Keratinocyte (primary cell): ENCODE results near the gene WFS1. TPM values are rescaled to one million over a fixed set of nuclear protein-coding genes. Genes with fewer than 3 reads are reported as not detected.
A peak's percentile ranks its signal among the peaks of the same experiment; 100 is the strongest.

Source experiments
- DNase-seq: peaks from one replicate; pipeline ENCODE4 v3.0.0-alpha.2; 2011; ENCODE audit warnings: low read depth, missing footprints, low spot score
- FAIRE-seq: peaks from 2 replicates; lab custom pipeline; 2011; peaks lifted over from hg19 to GRCh38; lab: Jason Lieb, UNC
- H2AFZ ChIP-seq: 2 replicates; pipeline ENCODE4 v1.6.0; 2012; ENCODE audit warnings: low read length, control low read depth, inconsistent platforms; ENCODE audit not compliant: control insufficient read depth
- H3K27ac ChIP-seq: 2 replicates; pipeline ENCODE4 v1.5.1; 2011; ENCODE audit warnings: low read length; ENCODE audit not compliant: control insufficient read depth, insufficient read depth
- H3K27me3 ChIP-seq: 3 replicates; pipeline ENCODE4 v1.6.0; 2011; ENCODE audit warnings: low read length; ENCODE audit not compliant: control insufficient read depth, insufficient read depth; ENCODE audit errors: extremely low read depth
- H3K36me3 ChIP-seq, 2 experiments: 2 replicates in 1 of 2; 3 replicates in 1 of 2; pipeline ENCODE4 v1.5.1; 2011; ENCODE audit warnings: low read length in 2 of 2, mild to moderate bottlenecking in 1 of 2; ENCODE audit not compliant: control insufficient read depth in 2 of 2, insufficient read depth in 2 of 2; ENCODE audit errors: extremely low read depth in 1 of 2
- H3K4me1 ChIP-seq: 3 replicates; pipeline ENCODE4 v1.5.1; 2011; ENCODE audit warnings: low read length; ENCODE audit not compliant: control insufficient read depth, insufficient read depth; ENCODE audit errors: extremely low read depth
- H3K4me2 ChIP-seq: 3 replicates; pipeline ENCODE4 v1.6.0; 2011; ENCODE audit warnings: low read depth, low read length; ENCODE audit not compliant: control insufficient read depth, insufficient read depth; ENCODE audit errors: extremely low read depth
- H3K4me3 ChIP-seq, 3 experiments: fragments of 200-600 bp in 1 of 3; sonication (generic) in 1 of 3; 2 replicates in 2 of 3; 3 replicates in 1 of 3; pipeline ENCODE4 v1.5.1; 2011 to 2016; ENCODE audit warnings: low read length in 3 of 3, mild to moderate bottlenecking in 3 of 3, control low read depth in 2 of 3, inconsistent platforms in 1 of 3, low read depth in 1 of 3, mixed read lengths in 1 of 3, mixed run types in 1 of 3, moderate library complexity in 1 of 3; ENCODE audit not compliant: control insufficient read depth in 2 of 3, insufficient read depth in 2 of 3; ENCODE audit errors: extremely low read depth in 1 of 3
- H3K79me2 ChIP-seq: 2 replicates; pipeline ENCODE4 v1.6.0; 2012; ENCODE audit warnings: low read length; ENCODE audit not compliant: control insufficient read depth, insufficient read depth
- H3K9ac ChIP-seq: 3 replicates; pipeline ENCODE4 v1.6.0; 2011; ENCODE audit warnings: low read length; ENCODE audit not compliant: control insufficient read depth, insufficient read depth; ENCODE audit errors: extremely low read depth
- H3K9me1 ChIP-seq: 3 replicates; pipeline ENCODE4 v1.6.0; 2011; ENCODE audit warnings: low read length; ENCODE audit not compliant: control insufficient read depth, insufficient read depth; ENCODE audit errors: extremely low read depth
- H3K9me3 ChIP-seq: 2 replicates; pipeline ENCODE4 v1.5.1; 2012; ENCODE audit warnings: low read depth, low read length; ENCODE audit not compliant: control insufficient read depth
- H4K20me1 ChIP-seq: 3 replicates; pipeline ENCODE4 v1.6.0; 2011; ENCODE audit warnings: low read length; ENCODE audit not compliant: control insufficient read depth, insufficient read depth; ENCODE audit errors: extremely low read depth
- EZH2 ChIP-seq: IDR thresholded peaks from one replicate; pipeline ENCODE4 v1.6.1; 2012; ENCODE audit warnings: inconsistent platforms, mild to moderate bottlenecking, low read length, moderate library complexity
- dilution Hi-C: fragments of 300-500 bp; cut with MboI; formaldehyde crosslinking; loops from one replicate; pipeline ENCODE4 v1.7.0; 2020; ENCODE audit warnings: low sequenced_read_pairs; ENCODE audit not compliant: extremely low pct_ligation_motif_present
- polyA plus RNA-seq, 5 experiments: library from polyadenylated mRNA; depleted of rRNA in 3 of 5; stranded (reverse) in 3 of 5; stranded (forward) in 1 of 5; unstranded in 1 of 5; fragments of >200 nt; gene quantifications; 1 replicate in 1 of 5; 2 replicates in 3 of 5; 3 replicates in 1 of 5; pipeline versions ENCODE4 v1.2.1 to v1.2.3, GENCODE V29; 2011 to 2012; ENCODE audit warnings: missing spikeins in 2 of 5, low read depth in 1 of 5, low replicate concordance in 1 of 5
- TF ChIP-seq, protein P1 (sequence below), 3 experiments: IDR thresholded peaks in 1 of 3; conservative IDR thresholded peaks in 1 of 3; optimal IDR thresholded peaks in 1 of 3; 2 replicates in 2 of 3; 3 replicates in 1 of 3; pipeline versions ENCODE3 to v1.5.1; 2011; ENCODE audit warnings: low read length in 3 of 3, mild to moderate bottlenecking in 3 of 3, moderate library complexity in 2 of 3, control low read depth in 1 of 3, inconsistent platforms in 1 of 3; ENCODE audit not compliant: insufficient read depth in 2 of 3; ENCODE audit errors: extremely low read depth in 1 of 3

Gene WFS1
- polyA plus RNA-seq, 1 donor (not counting 4 experiments of a cell fraction or from before 2014, with no cell fraction given): 7.0 TPM

DNA sequence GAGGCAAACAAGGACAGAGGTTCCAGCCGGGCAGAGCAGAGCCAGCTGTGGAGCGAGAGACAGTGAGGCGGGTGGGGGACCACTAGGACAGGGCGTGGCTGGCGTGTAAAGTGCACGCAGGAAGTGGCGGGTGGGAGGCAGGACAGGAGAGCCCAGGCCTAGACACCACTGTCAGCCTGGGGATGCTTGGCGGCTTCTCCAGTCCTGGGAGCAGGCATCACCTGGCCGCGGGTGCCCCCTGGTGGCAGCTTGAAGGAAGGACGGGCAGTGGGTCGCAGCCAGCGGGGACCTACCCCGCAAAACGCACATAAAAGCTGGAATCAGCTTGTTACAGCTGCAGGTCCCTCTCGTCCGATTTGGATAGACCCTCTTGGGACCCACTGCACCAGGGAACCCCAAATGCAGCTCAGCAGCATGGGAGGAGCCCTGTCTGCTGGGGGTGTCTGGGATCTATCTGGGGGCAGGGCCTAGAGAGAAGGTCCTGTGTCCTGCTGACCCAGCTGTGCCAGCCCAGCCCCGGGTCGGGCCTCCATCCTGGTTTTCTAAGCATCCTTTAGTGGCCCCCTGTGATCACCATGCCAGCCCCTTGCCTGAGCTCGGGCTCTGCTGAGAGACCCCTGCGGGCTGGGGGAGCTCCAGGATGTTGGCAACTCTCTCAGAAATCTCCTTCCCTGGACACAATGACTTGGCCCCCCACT, 57.7 kb downstream of the WFS1 start:
- H3K4me1 ChIP-seq: peaks cover 12% of the 10 kb centered on the region
- H3K27ac ChIP-seq: no peak overlapping the region
- dilution Hi-C loops: no loop called here
- DNase-seq (peak; percentile 9), FAIRE-seq (peak; percentile 53)
- H3K4me2 ChIP-seq: no peak overlapping the region
- no peaks in the 10 kb centered on the region for H3K9me1 ChIP-seq
- H3K79me2 ChIP-seq: no peaks in the 10 kb centered on the region
- H4K20me1 ChIP-seq: no peaks in the 10 kb centered on the region
- no peak overlapping the region for H2AFZ ChIP-seq
- H3K27me3 ChIP-seq: no peaks in the 10 kb centered on the region
- peaks cover 0 to 1% of the 10 kb centered on the region in 2 experiments for H3K36me3 ChIP-seq
- no peaks in the 10 kb centered on the region for H3K9me3 ChIP-seq
- TF ChIP-seq, protein P1, sequence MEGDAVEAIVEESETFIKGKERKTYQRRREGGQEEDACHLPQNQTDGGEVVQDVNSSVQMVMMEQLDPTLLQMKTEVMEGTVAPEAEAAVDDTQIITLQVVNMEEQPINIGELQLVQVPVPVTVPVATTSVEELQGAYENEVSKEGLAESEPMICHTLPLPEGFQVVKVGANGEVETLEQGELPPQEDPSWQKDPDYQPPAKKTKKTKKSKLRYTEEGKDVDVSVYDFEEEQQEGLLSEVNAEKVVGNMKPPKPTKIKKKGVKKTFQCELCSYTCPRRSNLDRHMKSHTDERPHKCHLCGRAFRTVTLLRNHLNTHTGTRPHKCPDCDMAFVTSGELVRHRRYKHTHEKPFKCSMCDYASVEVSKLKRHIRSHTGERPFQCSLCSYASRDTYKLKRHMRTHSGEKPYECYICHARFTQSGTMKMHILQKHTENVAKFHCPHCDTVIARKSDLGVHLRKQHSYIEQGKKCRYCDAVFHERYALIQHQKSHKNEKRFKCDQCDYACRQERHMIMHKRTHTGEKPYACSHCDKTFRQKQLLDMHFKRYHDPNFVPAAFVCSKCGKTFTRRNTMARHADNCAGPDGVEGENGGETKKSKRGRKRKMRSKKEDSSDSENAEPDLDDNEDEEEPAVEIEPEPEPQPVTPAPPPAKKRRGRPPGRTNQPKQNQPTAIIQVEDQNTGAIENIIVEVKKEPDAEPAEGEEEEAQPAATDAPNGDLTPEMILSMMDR (optimal IDR thresholded peaks at IDR 0.05 in 1 of 3, IDR thresholded peaks at IDR 0.05 in 1 of 3, conservative IDR thresholded peaks at IDR 0.05 in 1 of 3; ENCODE audit: extremely low read depth in 1 of 3, insufficient read depth in 2 of 3, low read length in 3 of 3): peak in 2 of 3 experiments; percentile 81 to 95
- TF ChIP-seq EZH2: no peak
- H3K4me3 ChIP-seq: no peak overlapping the region
- H3K9ac ChIP-seq: no peak overlapping the region

GRCh38 chr4:6328526-6328925, 58.9 kb downstream of the WFS1 start:
- H3K79me2 ChIP-seq: no peaks in the 10 kb centered on the region
- no peaks in the 10 kb centered on the region for H3K9me1 ChIP-seq
- H4K20me1 ChIP-seq: no peaks in the 10 kb centered on the region
- H2AFZ ChIP-seq: no peak overlapping the region
- H3K4me2 ChIP-seq: no peak overlapping the region
- H3K27ac ChIP-seq: no peak overlapping the region
- no peak for TF ChIP-seq EZH2
- no peaks in the 10 kb centered on the region for H3K9me3 ChIP-seq
- no peaks in the 10 kb centered on the region for H3K27me3 ChIP-seq
- peaks cover 0 to 4% of the 10 kb centered on the region in 2 experiments for H3K36me3 ChIP-seq
- no peak for DNase-seq
- no peak overlapping the region for H3K4me3 ChIP-seq
- H3K4me1 ChIP-seq: peaks cover 12% of the 10 kb centered on the region
- dilution Hi-C loops: no loop called here
- no peak for FAIRE-seq
- no peak overlapping the region for H3K9ac ChIP-seq
